OCI-LY7 (cell line): ENCODE data around the gene NBEAL2. TPM values are rescaled to one million over a fixed set of nuclear protein-coding genes. Genes with fewer than 3 reads are reported as not detected.

ENCODE experiments used
- BruUV-seq: library from RNA; stranded (reverse); fragments of 400-500 nt; replicated peaks from 2 replicates; lab custom pipeline; 2021; lab: Mats Ljungman, UMichigan
- CTCF ChIA-PET: fragments of 300-600 bp; sonication (Branson Sonifier 250); formaldehyde crosslinking; loops from one replicate; lab custom pipeline; 2022; ENCODE audit warnings: antibody characterized with exemption; ENCODE audit not compliant: unreplicated experiment; lab: Charles Lee
- POLR2A ChIA-PET: fragments of 300-600 bp; sonication (Branson Sonifier 250); formaldehyde crosslinking; loops from one replicate; lab custom pipeline; 2022; ENCODE audit warnings: antibody characterized with exemption; lab: Charles Lee
- DNase-seq: peaks from one replicate; pipeline ENCODE4 v3.0.0-alpha.2; 2015; ENCODE audit warnings: low spot score
- H2AFZ ChIP-seq: fragments of 200-600 bp; sonication (generic), shearing (Covaris generic); 2 replicates; pipeline ENCODE4 v1.6.1; 2014; ENCODE audit warnings: mild to moderate bottlenecking, antibody characterized with exemption, low read length, moderate library complexity
- H3K27ac ChIP-seq: fragments of 200-600 bp; sonication (generic); 2 replicates; pipeline ENCODE4 v1.5.1; 2014; ENCODE audit warnings: mixed run types, low read depth, mild to moderate bottlenecking, moderate library complexity, low read length, inconsistent platforms; ENCODE audit not compliant: poor library complexity, severe bottlenecking
- H3K36me3 ChIP-seq: fragments of 200-600 bp; sonication (generic); 2 replicates; pipeline ENCODE4 v1.6.1; 2014; ENCODE audit warnings: mild to moderate bottlenecking, antibody characterized with exemption, low read length, moderate library complexity, mixed read lengths; ENCODE audit not compliant: insufficient read depth
- H3K4me1 ChIP-seq: fragments of 200-600 bp; sonication (generic); 2 replicates; pipeline ENCODE4 v1.5.1; 2014; ENCODE audit warnings: mild to moderate bottlenecking, low read length; ENCODE audit not compliant: insufficient read depth, poor library complexity, severe bottlenecking
- H3K4me2 ChIP-seq: fragments of 200-600 bp; sonication (generic); 2 replicates; pipeline ENCODE4 v1.6.1; 2014; ENCODE audit warnings: mild to moderate bottlenecking, low read length
- H3K4me3 ChIP-seq: fragments of 200-600 bp; sonication (generic); 2 replicates; pipeline ENCODE4 v1.5.1; 2014; ENCODE audit warnings: mild to moderate bottlenecking, low read depth, low read length; ENCODE audit not compliant: poor library complexity, severe bottlenecking
- H3K79me2 ChIP-seq: fragments of 200-600 bp; sonication (generic); 2 replicates; pipeline ENCODE4 v1.6.1; 2016; ENCODE audit warnings: low read depth, mild to moderate bottlenecking, low read length, moderate library complexity, mixed read lengths; ENCODE audit not compliant: insufficient read depth
- H3K9me2 ChIP-seq: fragments of 200-600 bp; sonication (generic); 2 replicates; pipeline ENCODE4 v1.6.1; 2016; ENCODE audit warnings: mild to moderate bottlenecking, low read length, mixed read lengths; ENCODE audit not compliant: insufficient read depth
- H3K9me3 ChIP-seq: fragments of 200-600 bp; sonication (generic); 2 replicates; pipeline ENCODE4 v1.6.1; 2014; ENCODE audit warnings: mild to moderate bottlenecking, mixed run types, low read length, mixed read lengths
- H4K20me1 ChIP-seq: fragments of 200-600 bp; sonication (generic); 2 replicates; pipeline ENCODE4 v1.6.1; 2014; ENCODE audit warnings: mild to moderate bottlenecking, antibody characterized with exemption, low read length, moderate library complexity, mixed read lengths; ENCODE audit not compliant: insufficient read depth
- CTCF ChIP-seq: fragments of 200-600 bp; sonication (generic); conservative IDR thresholded peaks from 2 replicates; pipeline ENCODE4 v1.5.1; 2014; ENCODE audit warnings: mild to moderate bottlenecking, antibody characterized with exemption, low read length, moderate library complexity, mixed read lengths
- EZH2phosphoT487 ChIP-seq: fragments of 200-600 bp; sonication (generic); IDR thresholded peaks from 2 replicates; pipeline ENCODE4 v1.6.1; 2018; ENCODE audit warnings: low read depth, borderline replicate concordance, mild to moderate bottlenecking, mixed run types, antibody characterized with exemption, low read length, moderate library complexity, mixed read lengths
- intact Hi-C: fragments of 100-400 bp; cut with micrococcal nuclease; formaldehyde crosslinking; loops from one replicate; pipeline ENCODE4 v1.10.0; 2022; ENCODE audit not compliant: unreplicated experiment
- total RNA-seq, 2 experiments: library from RNA; depleted of rRNA in 1 of 2; stranded (reverse); fragments of >200 nt in 1 of 2; shearing (Covaris generic) in 1 of 2; gene quantifications; 2 replicates each; pipeline ENCODE4 v1.2.3, GENCODE V29; 2014 to 2022

NBEAL2 gene
- total RNA-seq, 2 experiments from 2014 or later, result 74.9 to 149 TPM

- peak overlapping the region; percentile 56 for H3K4me3 ChIP-seq
- H3K4me2 ChIP-seq, result peak overlapping the region; percentile 88
- H3K27ac ChIP-seq, result peak overlapping the region; percentile 87
Measured at GRCh38 chr3:46970391-46971091, 8.9 kb upstream of the NBEAL2 start.

GRCh38 chr3:46971151-46971550, 8.3 kb upstream of the NBEAL2 start:
- POLR2A ChIA-PET, result interaction anchor here (1.1 to 1.4 kb wide), 2 partner anchors 9 to 13 kb away, joined by 3 to 4 read pairs; partner anchors contain the start of gene NBEAL2
- intact Hi-C loops, result loop anchor here (2.0 to 5.0 kb wide), 2 partner anchors 18 to 424 kb away; no protein-coding TSS in a partner anchor

More at GRCh38 chr3:46970391-46971091, 8.9 kb upstream of the NBEAL2 start:
- Histone ChIP-seq H4K20me1 (peaks cover 46% of the 10 kb centered on the region), H3K4me1 (peaks cover 89% of the 10 kb centered on the region), H3K9me3 (no peaks in the 10 kb centered on the region), H2AFZ (no peak overlapping the region), H3K79me2 (peaks cover 100% of the 10 kb centered on the region), H3K36me3 (peaks cover 94% of the 10 kb centered on the region), H3K9me2 (no peaks in the 10 kb centered on the region)
- TF ChIP-seq EZH2phosphoT487 (no peak), CTCF (no peak)
- DNase-seq, result no peak
- ChIA-PET POLR2A (interaction anchor here (1.1 to 1.4 kb wide), 4 partner anchors 9 to 196 kb away, joined by 3 to 4 read pairs (median 3); partner anchors contain the start of gene NBEAL2), CTCF (interaction anchor here (0.8 kb wide), 1 partner anchor 47 kb away, joined by 3 read pairs; no protein-coding TSS in a partner anchor)
- intact Hi-C loops, result loop anchor here (2.0 to 5.0 kb wide), 2 partner anchors 18 to 423 kb away; no protein-coding TSS in a partner anchor
- no TSS peak for BruUV-seq

GRCh38 chr3:46971742-46972141, 7.7 kb upstream of the NBEAL2 start:
- no peak overlapping the region for H2AFZ ChIP-seq
- no peaks in the 10 kb centered on the region for H3K9me3 ChIP-seq
- H3K27ac ChIP-seq, result peak overlapping the region; percentile 87
- H3K4me1 ChIP-seq, result peaks cover 84% of the 10 kb centered on the region
- DNase-seq, result peak; percentile 76
- peak overlapping the region; percentile 88 for H3K4me2 ChIP-seq
- CTCF ChIA-PET, result no interaction called here
- H3K4me3 ChIP-seq, result peak overlapping the region; percentile 56
- H3K79me2 ChIP-seq, result peaks cover 95% of the 10 kb centered on the region
- no TSS peak for BruUV-seq
- POLR2A ChIA-PET, result interaction anchor here (1.1 kb wide), 1 partner anchor 13 kb away, joined by 3 read pairs; no protein-coding TSS in a partner anchor
- TF ChIP-seq EZH2phosphoT487, result no peak
- TF ChIP-seq CTCF, result 0 out of 2 replicates have a peak, but pooled peaks have one; percentile 13
- intact Hi-C loops, result loop anchor here (1.0 to 5.0 kb wide), 3 partner anchors 19 to 424 kb away; no protein-coding TSS in a partner anchor
- H4K20me1 ChIP-seq, result peaks cover 42% of the 10 kb centered on the region
- no peaks in the 10 kb centered on the region for H3K9me2 ChIP-seq
- H3K36me3 ChIP-seq, result peaks cover 86% of the 10 kb centered on the region

More at GRCh38 chr3:46971151-46971550, 8.3 kb upstream of the NBEAL2 start:
- Histone ChIP-seq H3K79me2 (peaks cover 100% of the 10 kb centered on the region), H3K4me1 (peaks cover 87% of the 10 kb centered on the region), H3K36me3 (peaks cover 92% of the 10 kb centered on the region), H3K9me2 (no peaks in the 10 kb centered on the region), H4K20me1 (peaks cover 46% of the 10 kb centered on the region), H3K27ac (peak overlapping the region; percentile 87), H2AFZ (no peak overlapping the region), H3K4me3 (peak overlapping the region; percentile 56), H3K9me3 (no peaks in the 10 kb centered on the region), H3K4me2 (peak overlapping the region; percentile 88)
- DNase-seq, result no peak
- CTCF ChIA-PET, result interaction anchor here (0.8 kb wide), 1 partner anchor 47 kb away, joined by 3 read pairs; no protein-coding TSS in a partner anchor
- TF ChIP-seq EZH2phosphoT487, result no peak
- no TSS peak for BruUV-seq
